ENCODE results near the gene RGL3.
"Not testable (repeated sequence)": the region's sequence is repeated elsewhere in the genome, so short reads cannot be mapped to it uniquely, and the experiment has no call there.

RGL3 gene

GRCh38 chr19:11418549-11419506 is at the start of gene RGL3:
RGL3 (minus strand) TSS chr19:11419314; CDS start chr19:11419278, 36 bp downstream.
- no peak for DNase-seq

GRCh38 chr19:11468266-11468845 is 49.2 kb upstream of the RGL3 start:
- not testable (repeated sequence) for DNase-seq

GRCh38 chr19:11465600-11465999 is 46.5 kb upstream of the RGL3 start:
- DNase-seq: no peak

GRCh38 chr19:11464333-11465265 is 45.5 kb upstream of the RGL3 start:
- DNase-seq: no peak

- no peak for DNase-seq
Observed at GRCh38 chr19:11463391-11463790, 44.3 kb upstream of the RGL3 start.

GRCh38 chr19:11461453-11461852 is 42.3 kb upstream of the RGL3 start:
- no peak for DNase-seq

GRCh38 chr19:11460207-11460606 is 41.1 kb upstream of the RGL3 start:
- DNase-seq: no peak

- not testable (repeated sequence) for DNase-seq
Observed at GRCh38 chr19:11458912-11459311, 39.8 kb upstream of the RGL3 start.

GRCh38 chr19:11458236-11458900 is 39.3 kb upstream of the RGL3 start:
- DNase-seq: no peak

- no peak for DNase-seq
Observed at GRCh38 chr19:11457831-11458230, 38.7 kb upstream of the RGL3 start.

- DNase-seq: no peak
Observed at GRCh38 chr19:11457115-11457514, 38.0 kb upstream of the RGL3 start.

GRCh38 chr19:11456659-11457058 is 37.5 kb upstream of the RGL3 start:
- no peak for DNase-seq

- not testable (repeated sequence) for DNase-seq
Observed at GRCh38 chr19:11455233-11455554, 36.1 kb upstream of the RGL3 start.

- no peak for DNase-seq
Observed at GRCh38 chr19:11453468-11454341, 34.6 kb upstream of the RGL3 start.

- no peak for DNase-seq
Observed at GRCh38 chr19:11452620-11453310, 33.7 kb upstream of the RGL3 start.

- no peak for DNase-seq
Observed at GRCh38 chr19:11451871-11452619, 32.9 kb upstream of the RGL3 start.

- no peak for DNase-seq
Observed at GRCh38 chr19:11451327-11451870, 32.3 kb upstream of the RGL3 start.

GRCh38 chr19:11450570-11451326 is 31.6 kb upstream of the RGL3 start:
- no peak for DNase-seq

- no peak for DNase-seq
Observed at GRCh38 chr19:11448923-11449554, 29.9 kb upstream of the RGL3 start.
